DOHH2 (cell line): ENCODE measurements around the gene FNBP1L.

Source experiments
- CTCF ChIP-seq: fragments of 200-600 bp; sonication (generic); IDR thresholded peaks from one replicate; pipeline ENCODE4 v1.5.1; 2014; ENCODE audit warnings: antibody characterized with exemption, mild to moderate bottlenecking, low read depth, low read length; ENCODE audit not compliant: poor library complexity, severe bottlenecking
- EZH2phosphoT487 ChIP-seq: fragments of 200-600 bp; sonication (generic); IDR thresholded peaks from 2 replicates; pipeline ENCODE4 v1.6.1; 2017; ENCODE audit warnings: borderline replicate concordance, mild to moderate bottlenecking, antibody characterized with exemption, low read length, moderate library complexity, mixed read lengths

- no peak for TF ChIP-seq CTCF
- no peak for TF ChIP-seq EZH2phosphoT487
Observed at GRCh38 chr1:93595266-93595665, 147.3 kb downstream of the FNBP1L start.
